ENCODE measurements around the gene NFIA.

NFIA gene

DNA sequence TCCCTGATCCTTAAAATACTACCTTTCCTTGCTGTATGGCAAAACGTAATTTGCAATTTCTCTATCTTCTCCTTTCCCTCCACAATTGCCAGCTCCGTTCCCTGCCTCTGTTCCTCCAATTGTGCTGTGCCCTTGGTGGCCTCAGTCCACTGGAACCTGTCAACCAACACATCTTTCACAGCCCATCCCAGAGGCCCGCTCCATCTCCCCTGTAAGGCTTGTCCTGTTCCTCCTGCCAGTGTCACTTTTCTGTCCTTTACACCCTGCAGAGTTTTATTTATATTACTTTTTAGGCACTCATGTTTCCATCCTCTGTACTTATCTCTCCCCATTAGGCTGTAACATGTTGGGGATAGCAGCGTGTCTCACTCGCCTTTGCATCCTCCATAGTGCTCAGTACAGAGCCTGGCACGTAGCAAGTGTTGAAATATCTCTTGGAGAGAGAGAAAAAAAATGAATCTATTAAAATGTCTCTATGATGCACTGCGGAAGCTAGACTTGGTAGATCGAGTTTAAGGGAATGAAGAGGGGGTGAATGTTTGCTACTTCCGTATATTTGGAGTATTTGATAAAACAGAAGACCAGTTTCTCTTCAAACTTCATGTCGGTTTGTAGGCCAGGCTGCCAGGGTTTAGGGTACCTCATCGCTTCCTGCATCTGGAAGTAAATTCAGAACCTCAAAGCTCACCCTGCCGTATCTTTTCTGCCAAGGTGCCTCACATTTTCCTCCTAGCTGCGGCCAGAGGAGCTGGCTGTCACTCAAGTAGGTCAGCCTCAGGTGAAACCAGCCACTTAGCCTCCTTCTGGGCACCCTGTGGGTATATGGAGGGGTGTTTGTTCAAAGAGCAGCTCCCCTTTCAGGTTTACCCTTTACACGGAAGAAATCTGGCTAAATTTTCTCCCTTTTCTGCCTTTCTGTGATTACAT, 338.8 kb downstream of the NFIA start:
- Histone ChIP-seq H3K4me1 (ENCODE audit: control insufficient read depth, low read depth, low read length) (peaks cover 12% of the 10 kb centered on the region), H3K9ac (ENCODE audit: low read length) (no peak overlapping the region), H3K36me3 (ENCODE audit: control insufficient read depth, low read depth, low read length) (no peaks in the 10 kb centered on the region), H3K27ac (ENCODE audit: low read length) (no peak overlapping the region), H3K4me3 (ENCODE audit: low read length) (no peak overlapping the region), H3K9me3 (ENCODE audit: control insufficient read depth, low read depth, low read length) (no peaks in the 10 kb centered on the region), H3K27me3 (ENCODE audit: control insufficient read depth, insufficient read depth, low read length) (no peaks in the 10 kb centered on the region)

DNA sequence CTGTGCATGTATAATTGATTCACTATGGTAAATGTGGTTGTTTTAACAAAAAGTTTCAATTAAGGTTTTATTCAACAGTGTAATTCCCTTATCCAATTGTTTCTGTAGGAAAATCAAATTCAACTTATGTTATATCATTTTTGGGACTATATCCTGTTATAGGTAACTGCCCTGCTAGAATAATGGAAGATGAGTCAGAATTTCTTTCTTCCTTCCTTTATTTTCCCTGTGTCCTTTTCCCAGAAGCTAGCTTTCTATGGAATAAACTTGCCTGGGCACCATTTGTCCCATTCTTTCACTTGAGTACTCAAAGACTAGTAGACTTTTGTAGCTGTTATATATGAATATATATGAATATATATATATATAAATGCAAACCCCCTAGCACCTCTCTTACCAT, 341.3 kb downstream of the NFIA start:
- no peaks in the 10 kb centered on the region for H3K9me3 ChIP-seq (ENCODE audit: control insufficient read depth, low read depth, low read length)
- H3K36me3 ChIP-seq (ENCODE audit: control insufficient read depth, low read depth, low read length): no peaks in the 10 kb centered on the region
- no peaks in the 10 kb centered on the region for H3K27me3 ChIP-seq (ENCODE audit: control insufficient read depth, insufficient read depth, low read length)
- H3K27ac ChIP-seq (ENCODE audit: low read length): no peak overlapping the region
- no peak overlapping the region for H3K9ac ChIP-seq (ENCODE audit: low read length)
- H3K4me1 ChIP-seq (ENCODE audit: control insufficient read depth, low read depth, low read length): peaks cover 12% of the 10 kb centered on the region
- no peak overlapping the region for H3K4me3 ChIP-seq (ENCODE audit: low read length)

DNA sequence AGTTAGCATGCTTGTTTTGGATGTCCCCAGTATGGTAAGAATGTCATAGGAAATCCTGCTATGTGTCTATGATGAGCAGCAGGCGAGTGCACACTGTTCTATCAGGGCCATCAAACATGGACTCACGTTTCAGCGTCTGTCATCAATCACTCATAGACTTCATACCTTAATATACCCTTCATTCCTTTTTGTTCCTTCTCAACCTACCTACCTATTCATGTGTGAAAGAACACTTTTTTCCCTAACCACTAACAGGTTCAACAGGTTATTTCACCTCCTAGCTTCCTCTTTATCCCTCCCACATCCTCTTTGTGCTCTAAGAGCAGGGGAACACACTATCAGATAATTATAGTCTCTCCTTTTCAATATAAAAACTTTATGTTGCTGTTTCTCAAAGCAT, 342.0 kb downstream of the NFIA start:
- no peak overlapping the region for H3K4me3 ChIP-seq (ENCODE audit: low read length)

DNA sequence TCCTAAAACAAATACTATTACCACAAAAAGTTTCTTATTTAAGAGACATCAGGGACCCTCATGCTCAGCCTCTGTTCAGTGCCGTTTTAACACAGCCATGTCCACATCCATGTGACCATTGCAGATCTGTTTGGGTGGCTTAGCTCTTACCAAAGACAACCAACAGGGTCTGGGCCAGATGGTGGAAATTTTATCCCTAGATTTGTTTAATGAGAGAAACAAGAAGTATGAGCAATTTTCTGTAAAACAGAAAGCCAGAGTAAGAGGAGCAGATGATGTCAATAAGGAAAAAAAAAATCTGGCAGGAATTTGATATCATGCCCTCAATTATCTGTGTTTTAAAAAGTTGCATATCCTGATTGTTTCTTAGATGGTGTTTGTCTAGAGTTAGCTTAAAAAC, 342.7 kb downstream of the NFIA start:
- no peak overlapping the region for H3K9ac ChIP-seq (ENCODE audit: low read length)
- peaks cover 4% of the 10 kb centered on the region for H3K4me1 ChIP-seq (ENCODE audit: control insufficient read depth, low read depth, low read length)
- H3K4me3 ChIP-seq (ENCODE audit: low read length): no peak overlapping the region
- no peaks in the 10 kb centered on the region for H3K36me3 ChIP-seq (ENCODE audit: control insufficient read depth, low read depth, low read length)
- no peaks in the 10 kb centered on the region for H3K27me3 ChIP-seq (ENCODE audit: control insufficient read depth, insufficient read depth, low read length)
- H3K9me3 ChIP-seq (ENCODE audit: control insufficient read depth, low read depth, low read length): no peaks in the 10 kb centered on the region
- no peak overlapping the region for H3K27ac ChIP-seq (ENCODE audit: low read length)

More for the DNA sequence above, 342.0 kb downstream of the NFIA start:
- H3K27ac ChIP-seq (ENCODE audit: low read length): no peak overlapping the region
- no peaks in the 10 kb centered on the region for H3K9me3 ChIP-seq (ENCODE audit: control insufficient read depth, low read depth, low read length)
- peaks cover 11% of the 10 kb centered on the region for H3K4me1 ChIP-seq (ENCODE audit: control insufficient read depth, low read depth, low read length)
- H3K9ac ChIP-seq (ENCODE audit: low read length): no peak overlapping the region
- H3K27me3 ChIP-seq (ENCODE audit: control insufficient read depth, insufficient read depth, low read length): no peaks in the 10 kb centered on the region
- H3K36me3 ChIP-seq (ENCODE audit: control insufficient read depth, low read depth, low read length): no peaks in the 10 kb centered on the region

DNA sequence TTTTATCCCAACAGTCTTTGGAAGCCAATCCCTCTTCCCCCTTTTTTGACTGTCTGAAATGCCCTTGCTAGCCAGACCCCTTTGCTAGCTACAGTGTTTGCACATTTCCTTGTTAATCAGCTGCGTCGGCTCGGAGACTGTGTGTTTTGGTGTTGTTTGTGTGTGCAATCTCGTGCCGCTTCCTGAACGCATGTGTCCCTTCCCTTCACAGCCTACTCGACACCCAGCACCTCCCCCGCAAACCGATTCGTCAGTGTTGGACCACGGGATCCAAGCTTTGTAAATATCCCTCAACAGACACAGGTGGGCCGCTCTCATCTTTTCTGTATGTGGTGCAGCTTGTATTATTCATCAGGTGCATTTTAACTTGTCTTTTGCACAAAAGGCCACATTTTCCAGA, 343.9 kb downstream of the NFIA start:
- Histone ChIP-seq H3K27me3 (ENCODE audit: control insufficient read depth, insufficient read depth, low read length) (no peaks in the 10 kb centered on the region), H3K4me1 (ENCODE audit: control insufficient read depth, low read depth, low read length) (no peaks in the 10 kb centered on the region), H3K9me3 (ENCODE audit: control insufficient read depth, low read depth, low read length) (no peaks in the 10 kb centered on the region), H3K36me3 (ENCODE audit: control insufficient read depth, low read depth, low read length) (no peaks in the 10 kb centered on the region), H3K9ac (ENCODE audit: low read length) (no peak overlapping the region), H3K4me3 (ENCODE audit: low read length) (no peak overlapping the region), H3K27ac (ENCODE audit: low read length) (no peak overlapping the region)

DNA sequence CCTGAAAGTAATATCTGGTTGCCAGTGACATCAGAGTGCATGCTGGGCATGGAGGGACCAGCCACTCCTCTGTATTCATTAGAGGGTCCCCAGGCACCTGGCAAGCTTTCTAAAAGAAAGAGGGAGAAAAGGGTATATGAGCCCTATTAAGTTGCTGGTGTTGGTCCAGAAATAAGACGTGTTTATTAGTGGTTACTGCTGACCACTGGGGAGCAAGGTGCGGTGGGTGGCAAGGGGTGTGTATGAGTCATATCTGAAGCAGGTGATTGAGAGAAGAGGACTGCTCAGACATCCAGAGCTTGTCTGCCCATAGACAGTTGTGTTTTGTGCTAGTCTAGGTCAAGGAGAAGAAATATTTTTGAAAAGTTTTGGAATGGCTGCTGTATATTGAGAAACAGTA, 344.5 kb downstream of the NFIA start:
- Histone ChIP-seq H3K9ac (ENCODE audit: low read length) (no peak overlapping the region), H3K27me3 (ENCODE audit: control insufficient read depth, insufficient read depth, low read length) (no peaks in the 10 kb centered on the region), H3K9me3 (ENCODE audit: control insufficient read depth, low read depth, low read length) (no peaks in the 10 kb centered on the region), H3K4me1 (ENCODE audit: control insufficient read depth, low read depth, low read length) (no peaks in the 10 kb centered on the region), H3K36me3 (ENCODE audit: control insufficient read depth, low read depth, low read length) (no peaks in the 10 kb centered on the region), H3K27ac (ENCODE audit: low read length) (no peak overlapping the region), H3K4me3 (ENCODE audit: low read length) (no peak overlapping the region)

DNA sequence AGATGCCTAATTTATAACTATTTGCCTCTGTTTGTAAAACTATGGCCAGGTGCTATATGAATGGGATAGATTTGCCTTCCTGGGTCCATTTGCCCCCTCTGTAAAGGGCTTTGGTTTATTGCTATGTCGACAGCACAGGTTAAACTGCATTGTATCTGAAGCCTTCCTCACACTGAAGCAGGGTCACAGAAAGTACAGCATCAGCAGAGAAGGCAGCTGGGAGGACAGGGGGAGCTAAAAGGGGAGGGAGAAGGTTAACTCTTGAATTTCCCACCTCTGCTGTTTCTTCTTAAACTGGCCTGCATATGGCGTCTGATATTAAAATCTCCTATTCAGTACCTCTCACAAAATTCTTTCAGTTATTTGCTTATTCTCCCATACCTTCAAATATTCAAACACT, 345.1 kb downstream of the NFIA start:
- H3K9ac ChIP-seq (ENCODE audit: low read length): no peak overlapping the region
- no peaks in the 10 kb centered on the region for H3K27me3 ChIP-seq (ENCODE audit: control insufficient read depth, insufficient read depth, low read length)
- no peak overlapping the region for H3K4me3 ChIP-seq (ENCODE audit: low read length)

DNA sequence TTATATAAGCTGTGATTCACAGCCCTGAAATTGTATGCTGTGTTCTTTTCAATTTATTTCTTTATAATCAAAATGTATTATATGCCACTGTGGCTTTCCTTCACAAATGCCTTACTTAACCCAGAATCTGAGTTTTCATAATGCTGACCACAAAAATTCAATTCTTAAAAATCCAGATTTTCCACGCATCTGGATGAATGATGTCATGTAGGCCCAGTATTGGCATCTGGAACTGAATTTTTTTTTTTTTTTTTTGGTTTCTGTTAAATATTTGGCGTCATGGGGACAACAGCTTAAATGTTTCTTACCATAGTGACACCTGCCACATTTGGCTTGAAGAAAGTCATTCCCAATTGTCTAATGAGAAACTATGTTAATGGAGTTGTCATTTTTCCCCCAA, 345.8 kb downstream of the NFIA start:
- Histone ChIP-seq H3K9me3 (ENCODE audit: control insufficient read depth, low read depth, low read length) (no peaks in the 10 kb centered on the region), H3K9ac (ENCODE audit: low read length) (no peak overlapping the region), H3K36me3 (ENCODE audit: control insufficient read depth, low read depth, low read length) (no peaks in the 10 kb centered on the region), H3K27ac (ENCODE audit: low read length) (no peak overlapping the region), H3K4me1 (ENCODE audit: control insufficient read depth, low read depth, low read length) (no peaks in the 10 kb centered on the region), H3K27me3 (ENCODE audit: control insufficient read depth, insufficient read depth, low read length) (no peaks in the 10 kb centered on the region), H3K4me3 (ENCODE audit: low read length) (no peak overlapping the region)

More for the DNA sequence above, 345.1 kb downstream of the NFIA start:
- no peaks in the 10 kb centered on the region for H3K4me1 ChIP-seq (ENCODE audit: control insufficient read depth, low read depth, low read length)
- no peak overlapping the region for H3K27ac ChIP-seq (ENCODE audit: low read length)
- H3K9me3 ChIP-seq (ENCODE audit: control insufficient read depth, low read depth, low read length): no peaks in the 10 kb centered on the region
- no peaks in the 10 kb centered on the region for H3K36me3 ChIP-seq (ENCODE audit: control insufficient read depth, low read depth, low read length)

DNA sequence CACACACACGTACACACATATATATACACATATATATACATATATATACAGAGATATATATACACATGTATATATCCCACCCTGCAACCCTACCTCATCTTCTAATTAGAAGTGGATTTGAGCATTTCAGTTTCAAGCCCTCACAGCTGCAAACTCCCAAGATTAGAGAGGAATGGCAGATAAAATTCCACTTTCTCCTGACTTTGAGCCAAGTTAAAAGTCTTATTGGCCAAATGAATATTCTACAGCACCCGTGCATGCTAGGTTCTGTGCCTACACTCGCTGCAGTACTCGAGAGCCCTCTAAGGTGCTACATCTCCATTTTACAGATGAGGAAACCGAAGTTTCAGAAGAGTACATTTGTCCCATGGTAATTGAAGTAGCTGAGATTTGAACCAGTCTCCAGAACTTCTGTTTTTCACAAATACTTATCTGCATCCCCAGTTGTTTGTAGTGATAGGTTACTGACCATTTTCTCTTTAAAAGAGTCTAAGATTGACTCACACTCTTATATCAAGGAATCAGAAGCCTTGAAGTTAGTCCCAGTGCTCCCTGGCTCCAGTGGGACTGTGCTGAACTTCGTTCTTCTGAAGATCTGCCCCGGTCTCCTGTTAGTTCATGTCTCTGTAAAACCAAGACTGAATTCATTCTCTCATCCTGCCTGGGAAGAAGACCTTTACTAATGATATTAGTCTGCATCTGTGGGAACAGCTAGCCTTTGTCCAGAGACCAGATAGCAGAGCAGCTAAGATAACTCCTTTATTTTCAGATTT, 350.4 kb downstream of the NFIA start:
- H3K27ac ChIP-seq (ENCODE audit: low read length): no peak overlapping the region
- H3K4me1 ChIP-seq (ENCODE audit: control insufficient read depth, low read depth, low read length): peaks cover 10% of the 10 kb centered on the region
- no peak overlapping the region for H3K9ac ChIP-seq (ENCODE audit: low read length)
- H3K4me3 ChIP-seq (ENCODE audit: low read length): no peak overlapping the region
- H3K9me3 ChIP-seq (ENCODE audit: control insufficient read depth, low read depth, low read length): no peaks in the 10 kb centered on the region
- H3K27me3 ChIP-seq (ENCODE audit: control insufficient read depth, insufficient read depth, low read length): no peaks in the 10 kb centered on the region
- H3K36me3 ChIP-seq (ENCODE audit: control insufficient read depth, low read depth, low read length): no peaks in the 10 kb centered on the region

DNA sequence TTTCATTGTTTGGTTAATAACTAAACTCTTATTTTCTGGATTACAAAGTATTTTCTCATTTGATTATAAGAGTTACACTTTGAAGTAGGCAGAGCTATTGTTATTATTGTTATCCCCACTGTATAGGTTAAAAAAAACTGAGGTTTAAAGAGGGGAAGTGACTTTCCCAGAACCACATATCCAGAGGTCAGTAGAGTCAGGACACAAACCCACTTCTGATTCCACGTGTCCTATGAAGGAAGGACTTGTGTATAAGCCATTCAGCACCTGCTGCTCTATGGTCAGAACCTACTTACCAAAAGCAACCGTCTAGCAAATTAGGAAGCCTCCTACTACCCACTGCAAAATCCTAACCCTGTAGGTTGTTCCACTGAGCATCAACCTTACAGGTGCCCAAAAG, 351.3 kb downstream of the NFIA start:
- H3K27me3 ChIP-seq (ENCODE audit: control insufficient read depth, insufficient read depth, low read length): no peaks in the 10 kb centered on the region
- H3K4me1 ChIP-seq (ENCODE audit: control insufficient read depth, low read depth, low read length): peaks cover 10% of the 10 kb centered on the region
- no peaks in the 10 kb centered on the region for H3K9me3 ChIP-seq (ENCODE audit: control insufficient read depth, low read depth, low read length)
- no peaks in the 10 kb centered on the region for H3K36me3 ChIP-seq (ENCODE audit: control insufficient read depth, low read depth, low read length)
- H3K4me3 ChIP-seq (ENCODE audit: low read length): no peak overlapping the region
- no peak overlapping the region for H3K27ac ChIP-seq (ENCODE audit: low read length)
- no peak overlapping the region for H3K9ac ChIP-seq (ENCODE audit: low read length)

DNA sequence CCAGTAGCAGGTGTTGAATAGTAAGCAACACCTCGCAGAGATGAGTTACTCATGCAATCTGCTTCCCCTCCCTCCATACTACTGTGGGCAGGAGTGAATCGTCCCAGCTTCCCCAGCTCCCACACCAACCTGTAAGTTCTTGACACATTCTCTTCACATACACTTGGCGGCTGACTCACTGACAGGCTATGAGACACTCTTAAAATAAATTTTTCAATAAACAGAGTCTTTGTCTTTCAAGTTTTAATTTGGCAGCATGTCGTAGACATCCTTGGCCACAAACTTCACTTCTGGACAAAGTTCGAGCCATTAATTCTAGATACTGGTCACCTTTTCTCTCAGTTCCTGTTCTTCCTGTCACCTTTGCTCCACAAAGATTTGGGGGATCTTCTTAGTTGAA, 351.9 kb downstream of the NFIA start:
- Histone ChIP-seq H3K9me3 (ENCODE audit: control insufficient read depth, low read depth, low read length) (no peaks in the 10 kb centered on the region), H3K4me3 (ENCODE audit: low read length) (no peak overlapping the region), H3K4me1 (ENCODE audit: control insufficient read depth, low read depth, low read length) (peaks cover 10% of the 10 kb centered on the region), H3K27me3 (ENCODE audit: control insufficient read depth, insufficient read depth, low read length) (no peaks in the 10 kb centered on the region), H3K9ac (ENCODE audit: low read length) (no peak overlapping the region), H3K36me3 (ENCODE audit: control insufficient read depth, low read depth, low read length) (no peaks in the 10 kb centered on the region), H3K27ac (ENCODE audit: low read length) (no peak overlapping the region)
